HG03097 (cell line): ENCODE data around the gene GRPR.
A peak's percentile ranks its signal among the peaks of the same experiment; 100 is the strongest.

Experiments used
- ATAC-seq: cut with Tn5 transposase; IDR thresholded peaks from one replicate; pipeline ENCODE4 v1.9.1; 2021; ENCODE audit not compliant: unreplicated experiment, low FRiP score

The GRPR gene

DNA sequence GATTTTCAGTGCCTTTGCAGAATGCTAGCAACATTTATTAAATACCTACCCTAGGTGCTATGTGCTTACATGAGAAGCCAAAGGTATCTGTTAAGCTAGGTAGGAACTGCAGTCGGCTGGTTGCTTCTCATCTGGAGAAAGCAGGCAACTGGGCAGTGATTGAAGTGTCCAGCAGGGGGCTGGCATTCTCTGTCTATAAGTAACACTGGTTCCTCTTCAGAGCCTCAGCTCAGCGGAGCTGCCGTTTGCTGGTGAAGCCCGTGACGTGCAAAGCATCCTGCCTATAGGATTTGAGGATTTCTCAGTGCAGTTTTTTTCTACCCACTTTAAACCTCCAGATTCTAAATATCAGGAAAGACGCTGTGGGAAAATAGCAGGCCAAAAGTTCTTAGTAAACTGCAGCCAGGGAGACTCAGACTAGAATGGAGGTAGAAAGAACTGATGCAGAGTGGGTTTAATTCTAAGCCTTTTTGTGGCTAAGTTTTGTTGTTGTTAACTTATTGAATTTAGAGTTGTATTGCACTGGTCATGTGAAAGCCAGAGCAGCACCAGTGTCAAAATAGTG lies at the start of gene GRPR:
TSS of gene GRPR (plus strand) at position 344 of the 565 bp plus-strand sequence. CDS start 389 bp downstream, outside the sequence.
- ATAC-seq: peak; percentile 55

GRCh38 chrX:16075087-16075486 lies 48.3 kb upstream of the GRPR start:
- ATAC-seq: no peak

GRCh38 chrX:16076834-16077233 lies 46.5 kb upstream of the GRPR start:
- ATAC-seq: no peak

- no peak for ATAC-seq
Measured at GRCh38 chrX:16077811-16078210, 45.6 kb upstream of the GRPR start.

- ATAC-seq: no peak
Measured at GRCh38 chrX:16081357-16081756, 42.0 kb upstream of the GRPR start.

- ATAC-seq: no peak
Measured at GRCh38 chrX:16082470-16083085, 40.8 kb upstream of the GRPR start.

- ATAC-seq: no peak
Measured at GRCh38 chrX:16087076-16087475, 36.3 kb upstream of the GRPR start.

- ATAC-seq: no peak
Measured at GRCh38 chrX:16089086-16089485, 34.3 kb upstream of the GRPR start.

GRCh38 chrX:16096141-16096540 lies 27.2 kb upstream of the GRPR start:
- no peak for ATAC-seq

- ATAC-seq: no peak
Measured at GRCh38 chrX:16100673-16101072, 22.7 kb upstream of the GRPR start.

DNA sequence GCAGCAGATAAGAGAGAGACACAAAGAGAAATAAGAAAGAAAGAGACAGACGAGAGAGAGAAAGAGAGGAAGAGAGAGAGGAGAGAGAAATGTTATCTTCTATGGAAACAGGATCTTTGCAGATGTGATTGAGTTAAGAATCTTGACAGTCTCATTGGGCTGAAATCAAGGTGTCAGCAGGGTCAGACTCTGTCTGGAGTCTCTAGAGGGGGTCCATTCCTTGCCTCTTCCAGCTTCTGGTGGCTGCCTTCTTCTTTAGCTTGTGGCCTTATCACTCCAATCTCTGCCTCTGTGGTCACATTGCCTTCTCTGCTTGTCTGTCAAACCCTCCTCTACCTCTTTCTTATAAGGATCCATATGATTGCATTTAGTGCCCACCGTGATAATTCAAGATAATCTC lies 21.8 kb upstream of the GRPR start:
- ATAC-seq: no peak

- ATAC-seq: no peak
Measured at GRCh38 chrX:16103625-16104024, 19.7 kb upstream of the GRPR start.

DNA sequence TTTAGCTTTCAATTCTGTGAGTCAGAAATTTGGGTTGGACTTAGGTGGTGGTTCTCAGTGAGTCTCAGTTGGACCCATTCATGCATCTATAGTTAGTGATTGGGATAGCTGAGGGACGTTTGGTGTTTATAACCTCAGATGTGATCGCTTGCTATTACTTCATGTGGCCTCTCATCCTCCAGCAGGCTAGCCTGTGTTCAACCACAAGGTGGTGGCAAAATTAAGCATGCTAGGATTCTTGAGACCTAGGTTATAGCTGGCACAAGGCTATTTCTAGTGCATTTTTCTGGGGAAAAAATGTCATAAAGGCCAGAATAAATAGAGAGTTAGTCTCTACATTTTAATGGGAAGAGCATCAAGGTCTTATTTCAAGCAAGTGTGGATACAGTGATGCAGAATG lies 10.9 kb upstream of the GRPR start:
- no peak for ATAC-seq

DNA sequence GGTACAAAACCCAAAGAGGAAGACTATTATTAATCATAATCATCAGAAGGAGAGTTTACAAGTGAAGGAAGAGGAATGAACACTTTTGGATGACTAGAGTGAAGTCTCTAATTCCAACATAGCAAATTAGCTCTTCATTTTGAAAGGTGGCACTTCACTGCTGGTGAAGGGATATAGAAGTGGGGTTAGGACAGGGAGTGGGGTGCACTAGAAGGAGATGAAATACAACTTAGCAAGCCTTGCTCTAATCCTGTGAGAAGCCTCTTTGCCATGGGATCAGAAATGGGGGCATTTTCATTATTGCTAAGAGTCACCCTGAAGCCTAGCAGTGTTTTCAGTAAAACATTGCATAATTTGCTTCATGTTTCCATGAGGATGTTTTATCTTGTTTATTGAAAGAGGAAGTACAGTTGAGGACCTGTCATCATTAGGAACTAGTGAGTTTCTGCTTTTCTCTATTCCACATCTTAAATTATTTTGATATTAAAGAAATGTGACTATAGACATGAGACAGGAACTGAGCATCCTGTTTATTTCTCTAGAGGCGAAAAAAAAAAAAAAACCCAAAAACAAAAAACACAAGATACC lies 9.3 kb upstream of the GRPR start:
- no peak for ATAC-seq

DNA sequence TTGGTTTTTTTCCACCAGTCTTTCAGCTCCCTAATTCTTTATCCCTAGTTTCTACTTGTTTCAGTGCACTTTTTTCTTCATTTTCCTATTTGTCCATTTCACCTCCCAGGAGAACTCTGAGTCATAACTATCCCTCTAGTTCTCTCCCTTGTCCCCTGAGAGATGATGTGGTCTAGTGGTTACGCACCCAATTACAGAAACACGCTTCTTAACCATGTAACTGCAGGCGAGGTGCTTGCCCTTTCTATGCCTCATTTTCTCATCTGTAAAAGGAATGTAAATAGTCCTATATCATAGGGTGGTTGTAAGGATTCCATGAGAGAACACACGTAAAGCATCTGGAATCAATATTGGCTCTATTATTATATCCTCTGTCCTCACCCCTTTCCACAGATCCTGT lies 8.8 kb upstream of the GRPR start:
- no peak for ATAC-seq

DNA sequence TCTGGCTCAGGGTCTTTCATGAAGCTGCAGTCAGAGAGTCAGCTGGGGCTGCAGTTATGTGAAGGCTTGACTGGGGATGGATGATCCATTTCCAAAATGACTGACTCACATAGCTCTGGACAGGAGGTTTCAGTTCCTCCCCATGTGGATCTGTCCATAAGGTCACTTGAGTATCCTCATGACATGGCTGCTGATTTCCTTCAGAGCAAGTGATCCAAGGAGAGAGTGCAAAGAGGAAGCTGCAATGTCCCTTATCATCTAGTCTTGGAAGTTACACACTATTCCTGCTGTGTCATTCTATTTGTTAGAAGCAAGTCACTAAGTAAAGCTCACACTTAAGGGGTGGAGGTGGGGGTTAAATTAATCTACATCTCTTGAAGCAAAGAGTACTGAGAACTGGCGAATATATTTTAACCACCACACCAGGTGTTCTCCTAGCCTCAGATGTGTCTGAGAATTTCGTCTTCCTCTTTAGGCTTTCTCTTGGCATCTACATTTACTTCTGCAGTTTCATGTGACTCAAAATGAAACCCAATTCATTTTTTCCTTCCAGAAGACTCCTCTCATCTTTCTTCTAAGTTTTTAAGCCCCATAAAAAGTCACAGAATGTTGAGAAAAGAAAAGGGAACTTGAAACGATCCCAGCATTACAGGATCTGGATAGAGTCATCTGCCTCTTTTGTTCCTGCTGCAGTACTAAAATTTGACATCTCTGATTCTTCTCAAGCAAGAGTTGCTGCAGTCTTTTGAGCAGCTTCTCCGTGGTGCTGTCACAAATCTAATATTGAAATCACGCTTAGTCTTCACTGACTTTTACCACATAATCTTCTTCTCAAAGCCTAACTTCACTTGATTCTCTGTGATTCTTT lies 3.8 kb upstream of the GRPR start:
- peak; percentile 87 for ATAC-seq

DNA sequence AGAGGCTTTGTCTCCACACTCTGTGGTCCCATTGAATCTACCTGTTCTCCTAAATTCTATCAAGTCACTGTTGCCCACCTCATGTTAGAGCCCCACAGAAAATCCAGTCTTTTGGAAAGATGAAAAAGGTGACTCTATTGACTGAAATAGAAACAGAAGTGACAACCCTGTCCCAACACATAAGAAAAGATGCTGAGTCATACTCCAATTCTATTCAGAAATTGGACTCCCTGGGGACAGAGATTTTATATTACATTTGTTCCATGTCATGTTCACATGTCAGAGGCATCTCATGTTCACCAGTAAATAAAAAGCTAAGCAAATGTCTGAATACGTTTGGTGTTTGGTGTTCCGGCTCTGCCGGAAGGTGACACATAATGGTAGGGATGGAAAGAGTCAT lies 2.9 kb upstream of the GRPR start:
- ATAC-seq: no peak

- ATAC-seq: no peak
Measured at GRCh38 chrX:16124201-16124600, 836 bp downstream of the GRPR start.

DNA sequence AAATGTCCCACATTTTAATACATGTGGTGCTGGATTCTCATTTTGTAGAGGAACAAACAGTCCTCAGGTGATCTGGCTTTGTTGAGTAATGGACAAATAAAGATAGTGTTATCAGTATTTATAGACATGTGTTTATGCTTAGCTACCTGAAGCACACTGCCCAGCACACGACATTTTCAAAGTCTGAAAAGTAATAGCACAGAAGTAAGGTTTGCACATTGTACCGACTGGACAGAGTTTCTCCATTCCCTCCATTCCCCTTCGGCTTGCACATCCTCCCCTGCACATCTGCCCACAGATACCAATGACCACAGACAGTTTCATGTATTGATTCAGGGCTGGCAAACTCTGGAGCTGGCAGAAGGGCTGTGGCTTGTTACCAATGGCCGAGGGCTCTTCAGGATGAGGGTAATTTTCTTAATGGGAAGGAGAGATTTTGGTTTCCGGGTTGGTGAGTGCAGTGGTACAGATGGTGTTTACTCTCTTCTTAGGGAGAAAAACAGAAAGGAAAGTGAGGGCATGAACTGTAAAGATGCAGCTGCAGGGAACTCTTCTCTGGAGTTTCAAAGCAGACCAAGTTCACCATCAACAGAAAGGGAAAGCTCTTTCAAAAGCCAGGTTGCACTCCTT lies 2.3 kb downstream of the GRPR start:
- ATAC-seq: no peak

DNA sequence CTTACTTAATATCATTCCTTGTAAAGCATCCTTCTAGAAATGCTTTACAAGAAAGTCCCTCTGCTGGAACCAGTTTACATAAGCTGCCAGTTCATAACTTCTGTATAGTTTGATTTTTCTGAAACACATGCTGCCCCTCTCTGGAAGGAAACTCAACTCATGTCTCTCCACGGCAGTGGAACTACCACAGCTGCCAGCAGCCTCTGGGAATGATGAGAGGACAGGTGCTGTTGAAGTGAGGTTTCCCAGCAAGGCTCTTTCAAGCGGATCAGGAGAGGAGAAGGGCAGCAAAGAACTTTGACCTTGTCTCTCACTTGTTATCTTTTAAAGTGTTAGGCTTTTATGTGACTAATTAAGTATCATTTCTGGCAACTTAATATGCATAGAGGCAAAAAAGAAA lies 7.3 kb downstream of the GRPR start:
- ATAC-seq: no peak

DNA sequence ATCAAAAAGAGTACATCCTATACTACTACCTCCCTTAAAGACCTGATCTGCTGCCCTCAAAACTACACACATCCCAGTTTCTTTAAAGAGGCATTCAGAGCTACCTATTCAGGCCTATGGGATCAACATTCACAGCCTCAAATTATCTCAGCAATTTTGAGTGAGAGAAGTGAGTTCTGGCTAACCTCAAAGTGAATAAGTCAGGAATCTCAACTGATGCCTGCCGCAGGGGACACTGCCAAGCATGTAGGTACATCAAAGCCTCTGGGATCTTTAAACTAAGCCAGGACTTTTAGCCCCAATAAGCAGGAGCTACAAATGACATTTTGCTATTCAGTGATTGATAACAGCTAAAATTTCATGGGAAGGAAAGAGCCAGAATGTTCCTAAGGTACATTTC lies 11.6 kb downstream of the GRPR start:
- ATAC-seq: no peak
